Measurements from ENCODE around the gene DNAH2.

GRCh38 chr17:7798839-7799238, 81.3 kb downstream of the DNAH2 start:
- TF ChIP-seq POLR2A (IDR thresholded peaks at IDR 0.05): no peak
- TF ChIP-seq, protein P1, sequence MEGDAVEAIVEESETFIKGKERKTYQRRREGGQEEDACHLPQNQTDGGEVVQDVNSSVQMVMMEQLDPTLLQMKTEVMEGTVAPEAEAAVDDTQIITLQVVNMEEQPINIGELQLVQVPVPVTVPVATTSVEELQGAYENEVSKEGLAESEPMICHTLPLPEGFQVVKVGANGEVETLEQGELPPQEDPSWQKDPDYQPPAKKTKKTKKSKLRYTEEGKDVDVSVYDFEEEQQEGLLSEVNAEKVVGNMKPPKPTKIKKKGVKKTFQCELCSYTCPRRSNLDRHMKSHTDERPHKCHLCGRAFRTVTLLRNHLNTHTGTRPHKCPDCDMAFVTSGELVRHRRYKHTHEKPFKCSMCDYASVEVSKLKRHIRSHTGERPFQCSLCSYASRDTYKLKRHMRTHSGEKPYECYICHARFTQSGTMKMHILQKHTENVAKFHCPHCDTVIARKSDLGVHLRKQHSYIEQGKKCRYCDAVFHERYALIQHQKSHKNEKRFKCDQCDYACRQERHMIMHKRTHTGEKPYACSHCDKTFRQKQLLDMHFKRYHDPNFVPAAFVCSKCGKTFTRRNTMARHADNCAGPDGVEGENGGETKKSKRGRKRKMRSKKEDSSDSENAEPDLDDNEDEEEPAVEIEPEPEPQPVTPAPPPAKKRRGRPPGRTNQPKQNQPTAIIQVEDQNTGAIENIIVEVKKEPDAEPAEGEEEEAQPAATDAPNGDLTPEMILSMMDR (IDR thresholded peaks at IDR 0.05): no peak
